HEK293T (cell line): Measurements from ENCODE around the gene SLC26A2.

Experiments
- ARNT ChIP-seq: fragments of 450-650 bp; IDR thresholded peaks from 2 replicates; pipeline ENCODE4 v1.6.1; 2017; ENCODE audit warnings: mild to moderate bottlenecking
- BHLHE40 ChIP-seq: fragments of 450-650 bp; IDR thresholded peaks from 2 replicates; pipeline ENCODE4 v1.6.1; 2016; ENCODE audit warnings: mild to moderate bottlenecking, moderate library complexity, borderline replicate concordance
- CTBP1 ChIP-seq: fragments of 450-650 bp; IDR thresholded peaks from 2 replicates; pipeline ENCODE4 v1.6.1; 2016; ENCODE audit warnings: borderline replicate concordance
- ELF4 ChIP-seq: fragments of 450-650 bp; IDR thresholded peaks from 2 replicates; pipeline ENCODE4 v1.6.1; 2017; ENCODE audit warnings: antibody characterized with exemption
- FOXK2 ChIP-seq: fragments of 450-650 bp; IDR thresholded peaks from 2 replicates; pipeline ENCODE4 v1.6.1; 2016; ENCODE audit warnings: mild to moderate bottlenecking
- PKNOX1 ChIP-seq: fragments of 450-650 bp; IDR thresholded peaks from 2 replicates; pipeline ENCODE4 v1.6.1; 2016
- SP1 ChIP-seq: fragments of 450-650 bp; IDR thresholded peaks from 2 replicates; pipeline ENCODE4 v1.6.1; 2017
- SUZ12 ChIP-seq: fragments of 450-650 bp; IDR thresholded peaks from 2 replicates; pipeline ENCODE4 v1.6.1; 2016; ENCODE audit warnings: mild to moderate bottlenecking
- TARDBP ChIP-seq: fragments of 450-650 bp; IDR thresholded peaks from 2 replicates; pipeline ENCODE4 v1.6.1; 2016

- TF ChIP-seq ARNT (no peak), SUZ12 (no peak), FOXK2 (no peak), TARDBP (no peak), BHLHE40 (no peak), ELF4 (no peak), PKNOX1 (no peak), CTBP1 (no peak), SP1 (no peak)
Measured at GRCh38 chr5:150021491-150022157, 61.1 kb downstream of the SLC26A2 start.
